Measurements from ENCODE around the gene PPAN.

Gene PPAN, protein sequence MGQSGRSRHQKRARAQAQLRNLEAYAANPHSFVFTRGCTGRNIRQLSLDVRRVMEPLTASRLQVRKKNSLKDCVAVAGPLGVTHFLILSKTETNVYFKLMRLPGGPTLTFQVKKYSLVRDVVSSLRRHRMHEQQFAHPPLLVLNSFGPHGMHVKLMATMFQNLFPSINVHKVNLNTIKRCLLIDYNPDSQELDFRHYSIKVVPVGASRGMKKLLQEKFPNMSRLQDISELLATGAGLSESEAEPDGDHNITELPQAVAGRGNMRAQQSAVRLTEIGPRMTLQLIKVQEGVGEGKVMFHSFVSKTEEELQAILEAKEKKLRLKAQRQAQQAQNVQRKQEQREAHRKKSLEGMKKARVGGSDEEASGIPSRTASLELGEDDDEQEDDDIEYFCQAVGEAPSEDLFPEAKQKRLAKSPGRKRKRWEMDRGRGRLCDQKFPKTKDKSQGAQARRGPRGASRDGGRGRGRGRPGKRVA
- 15.7 to 18.1 reads per million in 2 donors for total RNA-seq

GRCh38 chr19:10106100-10106936 lies at the start of gene PPAN:
Gene PPAN (plus strand): TSS chr19:10106362. CDS start chr19:10106395, 33 bp downstream.
- peak; percentile 94 for DNase-seq

DNA sequence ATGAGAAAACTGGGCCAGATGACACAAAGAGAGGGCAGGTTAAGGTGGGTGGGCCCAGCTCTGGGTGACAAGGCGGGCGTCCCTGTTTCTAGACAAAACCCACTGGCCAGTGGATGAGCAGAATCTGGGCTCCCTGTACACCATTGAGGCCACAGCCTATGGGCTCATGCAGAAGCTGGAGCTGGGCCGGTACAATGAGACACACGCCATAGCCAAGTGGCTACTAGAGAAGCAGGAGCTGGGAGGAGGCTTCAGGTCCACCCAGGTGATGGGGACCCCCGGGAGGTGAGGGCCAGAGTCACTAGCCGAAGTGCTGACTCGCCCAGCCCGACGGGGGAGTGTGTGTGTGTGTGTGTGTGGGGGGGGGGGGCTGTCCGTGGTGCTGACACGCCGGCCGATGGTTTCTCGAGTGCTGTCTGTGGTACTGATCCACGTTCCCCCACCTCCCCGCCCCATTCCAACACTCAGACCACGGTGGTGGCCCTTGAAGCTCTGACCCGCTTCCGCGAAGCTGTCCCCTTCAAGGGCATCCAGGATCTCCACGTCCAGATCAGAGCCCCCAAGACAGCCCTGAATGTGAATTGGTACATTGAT lies 44.3 kb upstream of the PPAN start:
- DNase-seq = no peak

GRCh38 chr19:10068205-10068604 lies 38.0 kb upstream of the PPAN start:
- no peak for DNase-seq

- no peak for DNase-seq
These were observed 37.1 kb upstream of the PPAN start for GRCh38 chr19:10069046-10069445.

DNA sequence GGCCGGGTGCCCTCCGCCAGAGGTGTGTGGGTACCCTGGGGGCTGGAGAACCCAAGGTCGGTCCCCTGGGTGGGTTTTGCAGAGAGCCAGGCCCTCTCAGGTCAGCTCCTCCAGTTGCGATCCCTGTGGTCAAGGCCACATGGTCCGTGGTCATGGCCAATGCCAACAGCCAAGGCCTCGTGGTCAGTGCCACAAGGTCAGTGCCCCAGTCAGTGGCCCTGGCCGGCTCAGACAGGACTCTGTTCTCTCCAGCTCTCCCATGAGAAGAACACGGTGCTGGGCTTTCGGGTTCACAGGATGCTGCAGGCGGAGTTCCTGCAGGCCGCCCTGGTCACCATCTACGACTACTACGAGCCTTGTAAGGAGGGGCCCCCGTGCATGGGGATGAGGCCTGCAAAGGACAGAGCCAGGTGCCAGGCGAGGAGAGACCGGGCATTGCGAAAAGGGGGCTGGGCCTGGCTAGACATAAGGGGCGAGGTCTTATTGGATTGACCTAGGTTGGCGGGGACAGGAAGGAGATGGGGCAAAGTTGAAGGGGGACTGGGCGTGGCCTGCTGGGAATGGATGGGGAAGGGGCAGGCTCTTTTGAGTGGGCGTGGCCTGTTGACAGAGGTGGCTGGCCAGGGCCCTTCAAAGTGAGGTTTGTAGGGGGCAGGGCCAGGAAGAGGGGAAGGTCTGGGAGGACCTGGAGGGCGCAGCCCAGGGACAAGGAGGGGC lies 35.3 kb upstream of the PPAN start:
- no peak for DNase-seq

- DNase-seq = peak; percentile 27
These were observed 32.0 kb upstream of the PPAN start for GRCh38 chr19:10074153-10074552.

GRCh38 chr19:10076535-10076934 lies 29.6 kb upstream of the PPAN start:
- no peak for DNase-seq

DNA sequence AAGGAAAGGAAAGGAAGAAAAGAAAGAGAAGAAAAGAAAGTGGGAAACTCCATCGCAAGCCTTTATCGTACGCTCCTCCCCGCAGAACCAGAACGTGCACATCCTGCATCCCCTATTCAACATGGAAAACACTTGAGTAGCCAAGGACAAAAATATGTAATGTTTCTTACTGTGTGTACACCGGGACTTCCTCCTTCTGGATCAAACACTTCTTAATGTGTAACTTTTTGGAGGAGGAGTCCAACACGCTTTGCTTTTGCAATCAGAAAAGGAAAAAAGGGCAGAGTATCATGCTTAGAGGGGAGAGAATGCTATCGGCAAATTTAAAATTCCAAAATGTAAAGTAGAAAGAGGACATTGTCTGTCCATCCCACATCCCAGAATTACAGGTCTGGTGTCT lies 27.8 kb upstream of the PPAN start:
- DNase-seq = no peak

DNA sequence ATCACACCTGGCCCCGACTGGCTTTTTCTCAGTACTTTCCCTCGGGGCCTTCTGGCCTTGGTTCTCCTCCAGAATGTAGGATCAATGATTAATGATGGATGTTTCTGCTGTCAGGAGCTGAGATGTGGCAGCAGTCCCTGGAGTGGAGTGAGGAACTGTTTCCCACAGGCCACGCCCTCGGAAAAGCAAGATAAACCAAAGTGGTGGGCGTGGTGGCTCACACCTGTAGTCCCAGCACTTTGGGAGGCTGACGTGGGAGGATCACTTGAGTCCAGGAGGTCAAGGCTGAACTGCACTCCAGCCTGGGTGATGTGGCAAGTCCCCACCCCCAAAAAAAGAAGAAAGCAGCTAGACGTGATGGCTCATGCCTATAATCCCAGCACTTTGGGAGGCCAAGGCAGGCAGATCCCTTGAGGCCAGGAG lies 27.1 kb upstream of the PPAN start:
- no peak for DNase-seq

DNA sequence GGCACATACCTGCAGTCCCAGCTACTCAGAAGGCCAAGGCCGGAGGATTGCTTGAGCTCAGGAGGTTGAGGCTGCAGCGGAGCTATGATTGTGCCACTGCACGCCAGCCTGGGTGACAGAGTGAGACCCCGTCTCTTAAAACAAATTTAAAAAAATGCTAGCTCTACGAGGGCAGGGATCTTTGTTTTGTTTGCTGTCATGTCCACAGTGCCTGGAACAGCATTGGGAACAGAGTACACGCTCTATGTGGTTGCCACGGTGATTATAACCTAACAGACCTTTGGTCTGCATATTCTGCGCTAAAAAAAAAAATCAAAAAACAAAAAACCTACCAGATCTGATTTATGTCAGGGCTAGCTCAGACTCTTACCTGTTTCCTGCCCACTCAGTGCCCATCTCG lies 22.3 kb upstream of the PPAN start:
- DNase-seq = no peak

- no peak for DNase-seq
These were observed 21.4 kb upstream of the PPAN start for GRCh38 chr19:10084803-10085202.

DNA sequence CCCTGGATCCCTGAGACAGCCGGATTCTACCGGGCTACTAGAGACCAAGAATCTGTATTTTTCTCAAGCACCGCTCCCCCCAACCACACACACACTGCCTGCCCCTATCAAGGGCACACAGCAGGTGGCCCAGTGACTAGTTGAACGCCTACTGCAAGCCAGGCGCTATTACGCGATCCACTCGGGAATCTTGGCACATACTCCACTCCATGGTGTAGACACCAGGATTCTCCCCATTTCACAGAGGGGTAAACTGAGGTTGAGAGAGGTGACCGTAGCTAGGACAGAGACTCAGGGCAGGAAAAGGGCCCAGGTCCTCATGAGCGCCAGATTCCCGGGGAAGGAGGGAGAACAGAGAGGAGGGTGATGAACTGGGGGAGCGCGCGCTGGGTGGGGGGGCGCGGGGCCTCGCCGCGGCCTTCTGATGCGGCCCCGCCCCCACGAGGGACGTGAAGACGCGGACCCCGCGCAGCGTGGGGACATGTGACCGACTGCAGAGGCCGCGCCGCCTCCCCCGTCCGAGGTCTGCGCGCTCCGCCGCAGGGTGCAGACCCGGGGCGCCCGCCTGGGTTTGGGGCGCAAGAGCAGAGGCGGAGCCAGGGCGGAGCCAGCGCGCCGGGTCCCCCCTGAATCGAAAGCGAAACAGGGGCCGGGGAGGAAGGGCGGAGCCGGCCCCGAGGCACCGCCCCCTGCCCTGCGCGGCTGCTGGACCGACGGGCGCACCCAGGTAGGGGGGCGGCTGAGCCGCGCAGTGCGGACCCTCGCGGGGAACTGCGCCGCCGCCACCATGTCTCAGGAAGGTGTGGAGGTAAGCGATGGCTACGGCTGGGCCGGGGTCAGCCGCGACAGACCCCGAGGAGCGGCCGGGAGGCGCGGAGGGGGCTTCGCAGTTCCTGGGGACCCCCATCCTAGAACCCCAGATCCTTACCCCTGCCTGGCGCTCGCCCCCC lies 20.2 kb upstream of the PPAN start, which contains the start of gene SHFL:
Gene SHFL, plus strand, starts transcription at position 677 of the 950 bp plus-strand sequence. Its CDS starts 111 bp downstream, at position 788.
- DNase-seq = peak; percentile 75

DNA sequence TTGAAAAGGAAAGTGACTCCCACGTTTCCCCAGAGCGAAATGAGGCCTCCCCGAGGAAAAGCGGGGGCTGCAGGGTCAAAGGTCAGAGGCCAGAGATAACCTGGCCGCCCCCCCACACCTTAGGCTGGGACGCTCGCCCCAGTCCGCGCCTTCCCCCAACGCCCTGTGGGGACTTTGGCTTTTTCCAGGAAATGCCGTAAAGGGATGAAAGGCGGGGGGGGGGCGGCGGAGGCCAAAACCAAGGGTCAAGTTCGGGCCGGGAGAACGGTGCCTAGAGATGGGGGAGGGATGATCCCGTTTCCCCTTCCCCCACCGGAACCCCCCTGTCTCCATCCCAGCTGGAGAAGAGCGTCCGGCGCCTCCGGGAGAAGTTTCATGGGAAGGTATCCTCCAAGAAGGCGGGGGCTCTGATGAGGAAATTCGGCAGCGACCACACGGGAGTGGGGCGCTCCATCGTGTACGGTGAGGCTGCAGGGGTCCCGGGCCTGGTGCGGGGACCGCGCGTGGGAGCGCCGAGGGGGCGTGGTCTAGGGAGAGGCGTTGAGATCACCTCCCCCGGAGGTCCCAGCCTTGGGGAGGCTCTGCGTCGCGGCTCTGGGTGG lies 19.5 kb upstream of the PPAN start:
- DNase-seq = peak; percentile 31

- DNase-seq = no peak
These were observed 18.7 kb upstream of the PPAN start for GRCh38 chr19:10087296-10088061.

DNA sequence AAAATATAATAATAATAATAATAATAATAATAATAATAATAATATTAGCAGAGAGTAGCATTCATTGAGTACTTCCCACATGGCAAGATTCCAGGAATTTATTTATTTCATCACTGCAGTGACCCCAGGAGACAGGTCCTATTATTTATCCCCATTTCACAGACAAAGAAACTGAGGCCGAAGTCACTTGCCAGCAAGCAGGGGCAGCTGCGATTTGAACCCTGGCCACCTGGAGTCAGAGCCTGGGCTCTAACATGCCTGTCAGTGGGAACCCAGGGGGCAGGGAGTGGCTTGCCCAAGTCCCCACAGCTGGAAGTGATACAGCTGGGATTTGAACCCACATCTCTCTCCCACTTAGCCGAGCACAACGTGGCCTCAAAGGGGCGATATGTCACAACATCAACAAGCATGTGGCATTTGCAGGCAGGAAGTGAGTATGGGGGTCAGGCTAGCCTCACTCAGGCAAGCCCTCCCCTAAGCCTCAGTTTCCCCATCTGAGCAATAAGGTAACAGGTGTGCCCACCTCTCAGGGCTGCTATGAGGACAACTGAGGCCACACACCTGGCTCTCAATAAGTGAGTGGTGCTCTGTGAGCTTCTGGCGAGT lies 17.1 kb upstream of the PPAN start:
- no peak for DNase-seq

DNA sequence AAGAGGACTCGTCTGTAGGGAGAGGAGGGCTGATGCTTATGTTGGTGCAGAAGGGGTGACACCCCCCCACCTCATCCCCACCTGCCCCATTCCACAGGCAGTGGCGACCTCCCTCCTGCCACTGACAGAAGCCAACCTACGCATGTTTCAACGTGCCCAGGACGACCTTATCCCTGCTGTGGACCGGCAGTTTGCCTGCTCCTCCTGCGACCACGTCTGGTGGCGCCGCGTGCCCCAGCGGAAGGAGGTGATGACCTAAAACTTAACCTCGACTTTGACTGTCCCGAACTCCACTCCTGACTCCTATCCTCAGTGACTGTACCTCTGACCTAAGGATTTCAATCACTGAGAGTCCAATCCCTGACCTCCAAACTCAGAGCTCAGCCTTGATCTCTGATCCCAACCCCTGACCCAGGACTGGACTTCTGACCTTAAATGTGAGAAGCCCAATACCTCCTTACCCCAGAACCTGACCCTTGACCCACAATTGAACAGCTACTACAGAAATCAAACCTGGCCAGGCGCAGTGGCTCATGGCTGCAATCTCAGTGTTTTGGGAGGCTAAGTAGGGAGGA lies 16.3 kb upstream of the PPAN start:
- DNase-seq = no peak

DNA sequence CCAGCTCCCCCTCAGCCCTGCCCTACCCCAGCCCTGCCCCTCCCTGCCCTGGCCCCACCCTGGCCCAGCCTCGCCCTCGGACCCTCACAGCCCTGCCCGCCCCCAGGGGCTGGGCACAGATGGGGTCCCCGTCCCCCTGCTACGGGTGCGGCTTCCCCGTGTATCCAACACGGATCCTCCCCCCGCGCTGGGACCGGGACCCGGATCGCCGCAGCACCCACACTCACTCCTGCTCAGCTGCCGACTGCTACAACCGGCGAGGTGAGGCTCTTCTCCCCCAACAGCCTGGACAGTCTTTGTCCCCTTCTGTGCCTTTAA lies 14.8 kb upstream of the PPAN start:
- no peak for DNase-seq

DNA sequence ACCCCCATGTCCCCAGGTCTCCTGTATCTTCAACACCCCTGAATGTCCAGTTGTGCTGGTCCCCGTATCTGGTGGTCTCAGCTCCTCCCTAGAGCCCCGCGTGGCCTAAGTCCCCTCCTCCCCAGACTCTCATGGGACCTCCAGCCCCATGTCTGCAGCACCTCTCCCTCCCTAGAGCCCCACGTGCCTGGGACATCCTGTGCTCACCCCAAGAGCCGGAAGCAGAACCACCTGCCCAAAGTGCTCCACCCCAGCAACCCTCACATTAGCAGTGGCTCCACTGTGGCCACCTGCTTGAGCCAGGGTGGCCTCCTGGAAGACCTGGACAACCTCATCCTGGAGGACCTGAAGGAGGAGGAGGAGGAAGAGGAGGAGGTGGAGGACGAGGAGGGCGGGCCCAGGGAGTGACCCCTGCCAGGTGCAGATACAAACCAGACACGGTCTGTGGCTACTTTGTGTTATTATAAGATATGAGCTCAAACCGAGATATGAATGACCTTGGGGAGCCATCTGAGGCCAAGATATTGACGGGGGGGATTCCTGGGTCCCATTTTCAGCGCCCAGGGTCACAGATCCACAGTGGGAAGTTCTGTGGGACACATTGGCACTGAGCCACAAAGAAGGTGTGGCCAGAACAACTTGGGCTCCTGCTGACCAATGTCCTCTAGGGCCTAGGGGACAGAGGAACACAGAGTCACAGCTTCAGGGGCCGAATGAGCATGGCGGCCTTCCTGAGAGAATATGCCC lies 14.1 kb upstream of the PPAN start:
- no peak for DNase-seq

Data from T-helper 9 cell (primary cell).